HG02981 (cell line): ENCODE data around the gene RC3H2.

Experiments used
- ATAC-seq: cut with Tn5 transposase; IDR thresholded peaks from one replicate; pipeline ENCODE4 v1.9.1; 2021; ENCODE audit warnings: mild to moderate bottlenecking, moderate library complexity; ENCODE audit not compliant: unreplicated experiment

The RC3H2 gene

GRCh38 chr9:122904823-122905710 lies at the start of gene RC3H2:
Gene RC3H2 (minus strand): TSS chr9:122905359. CDS start chr9:122897509, 7,850 bp downstream.
- ATAC-seq, result peak; percentile 86

GRCh38 chr9:122954253-122954691 lies 49.1 kb upstream of the RC3H2 start:
- no peak for ATAC-seq

- ATAC-seq, result no peak
Observed at GRCh38 chr9:122951056-122951455, 45.9 kb upstream of the RC3H2 start.

GRCh38 chr9:122950263-122950662 lies 45.1 kb upstream of the RC3H2 start:
- no peak for ATAC-seq

GRCh38 chr9:122949696-122950095 lies 44.5 kb upstream of the RC3H2 start:
- no peak for ATAC-seq

GRCh38 chr9:122948313-122948712 lies 43.2 kb upstream of the RC3H2 start:
- no peak for ATAC-seq

- no peak for ATAC-seq
Observed at GRCh38 chr9:122946461-122947005, 41.4 kb upstream of the RC3H2 start.

- no peak for ATAC-seq
Observed at GRCh38 chr9:122944960-122945888, 40.1 kb upstream of the RC3H2 start.

- no peak for ATAC-seq
Observed at GRCh38 chr9:122941582-122942234, 36.5 kb upstream of the RC3H2 start.

GRCh38 chr9:122940749-122941581 lies 35.8 kb upstream of the RC3H2 start, which contains the start of gene RABGAP1:
Gene RABGAP1 (plus strand): TSS chr9:122941020. CDS start chr9:122957060, 16,040 bp downstream.
- ATAC-seq, result peak; percentile 98

GRCh38 chr9:122940454-122940748 lies 35.2 kb upstream of the RC3H2 start:
- no peak for ATAC-seq

GRCh38 chr9:122939601-122940000 lies 34.4 kb upstream of the RC3H2 start:
- no peak for ATAC-seq

- ATAC-seq, result no peak
Observed at GRCh38 chr9:122936883-122937282, 31.7 kb upstream of the RC3H2 start.

- no peak for ATAC-seq
Observed at GRCh38 chr9:122936464-122936863, 31.3 kb upstream of the RC3H2 start.

GRCh38 chr9:122931226-122932121 lies 26.3 kb upstream of the RC3H2 start, which contains the start of gene ZBTB26:
Gene ZBTB26 (minus strand): TSS chr9:122931512. CDS start chr9:122919934, 11,578 bp downstream.
- ATAC-seq, result peak; percentile 95

- no peak for ATAC-seq
Observed at GRCh38 chr9:122930541-122931225, 25.5 kb upstream of the RC3H2 start.

- no peak for ATAC-seq
Observed at GRCh38 chr9:122929796-122930354, 24.7 kb upstream of the RC3H2 start.

GRCh38 chr9:122923947-122924346 lies 18.8 kb upstream of the RC3H2 start:
- ATAC-seq, result no peak
